HG03039 (cell line): Measurements from ENCODE around the gene FAT2.
"Not testable (repeated sequence)": the region's sequence is repeated elsewhere in the genome, so short reads cannot be mapped to it uniquely, and the experiment has no call there.

Source experiments
- ATAC-seq: cut with Tn5 transposase; IDR thresholded peaks from one replicate; pipeline ENCODE4 v1.9.1; 2021; ENCODE audit warnings: mild to moderate bottlenecking, moderate library complexity; ENCODE audit not compliant: unreplicated experiment

Gene FAT2

DNA sequence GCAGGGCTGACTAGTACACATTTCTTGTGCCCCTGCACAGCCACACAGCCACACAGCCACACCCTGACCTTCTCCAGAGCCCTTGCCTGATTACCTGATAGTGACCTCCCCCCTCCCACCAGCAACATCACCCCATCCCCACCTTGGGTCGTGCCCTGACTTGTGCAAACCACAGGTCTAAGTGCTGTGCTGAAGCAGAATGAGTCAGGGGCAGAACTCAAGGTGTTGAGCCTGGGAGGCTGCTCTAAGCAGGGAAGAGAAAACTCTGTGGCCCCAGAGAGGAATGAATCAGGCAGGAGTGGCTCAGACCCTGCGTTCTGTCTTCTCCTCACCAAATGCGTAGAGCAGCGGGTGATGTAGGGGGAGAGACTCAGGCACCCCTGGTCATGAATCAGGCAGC is 24.3 kb upstream of the FAT2 start:
- ATAC-seq = no peak

DNA sequence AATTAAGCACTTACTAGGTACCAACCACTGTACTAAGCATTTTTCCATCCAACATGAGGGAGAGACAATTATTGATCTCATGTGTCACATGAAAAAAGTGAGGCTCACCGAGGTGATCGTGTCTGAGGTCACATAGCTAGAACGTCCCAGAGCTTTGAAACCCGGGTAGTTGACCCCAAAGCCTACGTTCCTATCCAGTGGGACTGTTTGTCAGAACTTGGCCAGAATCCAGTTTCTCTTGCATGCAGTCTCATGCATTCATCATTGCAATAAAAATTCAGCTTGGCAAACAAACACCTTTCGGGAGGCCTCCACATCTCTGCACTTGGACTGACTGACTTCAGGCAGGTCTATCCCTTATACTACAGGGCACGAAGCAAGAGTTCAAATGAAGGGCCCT is 23.4 kb upstream of the FAT2 start:
- no peak for ATAC-seq

DNA sequence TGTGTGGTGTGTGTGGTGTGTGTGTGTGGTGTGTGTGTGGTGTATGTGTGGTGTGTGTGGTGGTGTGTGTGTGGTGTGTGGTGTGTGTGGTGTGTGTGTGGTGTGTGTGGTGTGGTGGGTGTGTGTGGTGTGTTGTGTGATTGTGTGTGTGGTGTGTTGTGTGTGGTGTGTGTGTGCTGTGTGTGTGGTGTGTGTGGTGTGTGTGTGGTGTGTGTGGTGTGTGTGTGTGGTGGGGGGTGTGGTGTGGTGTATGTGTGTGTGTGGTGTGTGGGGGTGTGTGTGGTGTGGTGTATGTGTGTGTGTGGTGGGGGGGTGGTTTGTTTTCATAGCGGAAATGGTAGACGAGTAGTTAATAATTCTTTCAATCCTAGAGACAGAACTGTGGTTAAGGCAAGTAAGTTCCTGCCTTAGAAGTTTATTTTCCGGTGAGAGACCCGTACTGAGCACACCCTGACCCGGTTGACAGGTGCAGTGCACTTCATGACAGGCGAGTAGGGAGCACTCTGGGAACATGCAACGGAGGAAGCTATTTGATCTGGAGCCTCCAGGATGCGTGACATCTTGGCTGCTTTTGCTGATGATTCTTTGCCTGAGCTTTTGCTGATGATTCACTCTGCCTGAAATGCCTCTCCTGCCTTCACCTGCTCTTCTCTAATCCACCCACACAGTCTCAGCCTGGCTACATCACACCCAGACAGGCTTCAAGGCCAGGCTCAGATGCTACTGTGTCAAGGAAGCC is 21.7 kb upstream of the FAT2 start:
- peak; percentile 58 for ATAC-seq

DNA sequence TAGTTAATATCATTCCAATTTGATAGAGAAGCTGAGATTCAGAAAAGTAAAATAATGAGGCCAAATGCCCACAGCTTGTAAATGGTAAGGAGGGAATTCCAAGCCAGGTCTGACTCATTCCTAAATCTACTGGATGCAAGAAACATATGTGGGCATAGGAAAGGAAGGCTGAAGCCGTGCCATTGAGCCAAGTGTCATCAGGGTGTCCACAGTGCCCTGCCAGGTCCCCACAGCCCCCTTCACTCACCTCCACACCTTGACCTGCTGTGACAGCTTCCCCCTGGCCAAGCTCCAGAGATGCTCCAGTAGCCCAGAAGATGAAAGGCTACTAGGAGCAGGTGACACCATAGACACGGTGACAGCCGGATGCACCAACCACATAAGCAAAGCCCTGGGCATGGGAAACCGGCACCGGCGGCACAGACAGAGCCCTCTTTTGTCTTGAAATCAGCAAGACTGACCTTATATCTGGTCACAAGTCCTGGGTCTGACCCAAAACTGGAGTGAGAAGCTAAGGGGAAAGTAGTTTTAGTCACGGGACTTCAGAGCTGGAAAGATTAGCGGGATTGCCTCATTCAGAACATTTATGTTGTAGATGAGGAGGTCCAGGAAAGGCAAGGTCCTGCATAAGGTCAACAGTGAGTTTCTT is 20.1 kb upstream of the FAT2 start:
- no peak for ATAC-seq

DNA sequence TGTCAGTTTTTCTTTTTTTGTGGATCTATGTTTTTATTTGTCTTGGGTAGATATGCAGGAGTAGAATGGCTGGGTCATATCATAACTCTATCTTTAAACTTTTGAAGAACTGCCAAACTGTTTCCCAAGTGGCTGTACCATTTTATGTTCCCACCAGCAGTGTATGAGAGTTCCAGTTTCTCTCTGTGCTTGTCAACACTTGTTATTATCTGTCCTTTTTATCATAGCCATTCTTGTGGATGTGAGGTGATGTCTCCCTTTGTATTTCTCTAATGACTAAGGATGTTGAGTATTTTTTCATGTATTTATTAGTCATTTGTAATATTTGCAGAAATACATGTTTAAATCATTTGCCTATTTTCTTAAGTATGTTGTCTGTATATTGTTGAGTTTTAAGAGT is 17.4 kb upstream of the FAT2 start:
- ATAC-seq = no peak

DNA sequence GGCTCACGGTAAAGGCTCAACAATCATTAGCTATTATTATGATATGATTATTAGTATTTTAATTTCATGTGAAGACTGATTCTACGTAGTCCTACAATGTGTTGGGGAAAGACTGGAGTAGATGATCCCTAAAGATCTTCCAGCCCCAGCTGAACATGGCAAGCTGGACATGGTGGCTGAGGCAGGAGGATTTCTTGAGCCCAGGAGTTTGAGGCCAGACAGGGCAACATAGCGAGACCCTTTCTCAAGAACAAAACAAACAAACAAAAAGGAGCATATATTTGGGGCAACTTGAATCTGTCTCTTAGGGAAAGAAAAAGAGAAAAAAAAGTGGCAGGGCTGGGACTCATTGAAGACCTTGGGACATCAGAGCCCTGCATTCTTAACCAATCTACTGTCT is 16.2 kb upstream of the FAT2 start:
- ATAC-seq = no peak

DNA sequence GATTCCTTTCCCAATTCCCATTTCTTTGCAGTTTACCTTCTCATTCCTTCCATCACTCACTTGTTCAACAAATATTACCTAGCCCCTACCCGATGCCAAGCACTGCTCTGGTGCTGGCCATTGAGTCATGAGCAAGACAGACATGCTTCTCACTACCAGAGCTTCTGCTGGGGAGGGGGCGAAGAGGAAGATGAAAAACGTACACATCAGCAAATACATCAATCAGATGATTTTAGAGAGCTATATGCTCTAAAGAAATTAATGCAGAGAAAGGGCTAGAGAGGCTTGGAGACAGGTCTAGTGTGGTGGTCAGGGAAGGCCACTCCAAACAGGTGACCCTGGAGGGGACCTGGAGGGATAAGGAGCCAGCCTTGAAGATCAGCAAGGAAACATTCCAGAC is 14.4 kb upstream of the FAT2 start:
- ATAC-seq = no peak

DNA sequence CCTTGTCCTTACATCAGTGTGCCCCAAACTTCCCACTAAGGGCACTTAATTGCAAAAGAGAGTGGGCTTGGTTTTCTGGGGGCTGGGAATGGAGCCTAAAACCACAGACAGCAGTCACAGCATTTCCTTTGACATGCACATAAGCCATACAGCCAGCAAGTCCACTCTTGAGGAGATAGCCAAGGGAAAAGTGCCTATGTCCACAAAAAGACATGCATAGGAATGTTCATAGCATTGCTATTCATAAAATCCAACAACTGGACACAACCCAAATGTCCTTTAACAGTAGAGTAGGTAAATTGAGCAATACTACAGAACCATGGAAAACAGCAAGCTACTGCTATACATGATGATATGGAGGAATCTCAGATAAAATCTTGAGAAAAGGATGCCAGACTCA is 11.7 kb upstream of the FAT2 start:
- no peak for ATAC-seq

DNA sequence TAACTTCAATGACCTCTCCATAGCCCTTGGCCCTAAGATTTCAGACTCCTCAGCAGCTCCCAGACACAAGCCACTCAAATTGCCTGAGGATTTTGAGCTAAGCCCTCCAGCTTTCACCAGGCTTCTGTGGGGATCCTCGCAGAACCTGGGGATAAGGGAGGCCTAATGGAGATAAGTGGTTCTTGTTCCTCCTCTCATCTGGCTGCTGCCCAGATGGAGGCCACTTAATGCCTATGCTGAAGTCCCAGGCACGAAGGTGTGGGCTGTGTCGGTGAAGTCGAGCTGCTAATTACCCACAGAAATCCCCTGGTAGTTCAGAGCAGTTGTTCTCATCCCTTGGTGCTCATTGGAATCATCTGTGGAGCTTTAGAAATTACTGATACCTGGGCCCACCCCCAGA is 10.3 kb upstream of the FAT2 start:
- no peak for ATAC-seq

DNA sequence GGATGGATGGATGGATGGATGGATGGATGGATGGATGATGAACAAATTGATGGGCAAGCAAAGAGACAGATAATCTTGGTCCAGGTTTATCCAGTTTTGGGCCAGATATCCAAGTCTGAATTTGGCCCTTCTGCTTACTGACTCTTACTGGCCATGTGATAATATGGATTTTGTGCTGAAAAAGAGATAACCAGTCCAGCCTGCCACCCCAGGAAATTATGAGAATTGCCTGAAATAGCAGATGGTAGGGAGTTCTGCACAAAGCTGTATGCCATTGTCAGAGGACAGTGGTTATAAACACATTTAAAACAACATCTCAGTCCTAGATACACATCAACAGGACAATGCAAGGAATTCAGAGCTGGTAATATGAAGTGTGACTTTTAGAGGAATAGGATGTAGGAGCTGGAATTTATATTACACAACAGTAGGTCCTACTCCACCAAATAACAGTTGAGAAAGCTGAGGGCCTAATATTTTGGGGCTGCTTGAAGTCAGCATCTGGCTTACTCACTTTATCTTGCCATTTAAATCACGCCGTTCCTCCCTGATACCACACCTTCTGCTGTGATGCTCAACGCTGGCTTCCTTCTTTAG is 9.0 kb upstream of the FAT2 start:
- no peak for ATAC-seq

DNA sequence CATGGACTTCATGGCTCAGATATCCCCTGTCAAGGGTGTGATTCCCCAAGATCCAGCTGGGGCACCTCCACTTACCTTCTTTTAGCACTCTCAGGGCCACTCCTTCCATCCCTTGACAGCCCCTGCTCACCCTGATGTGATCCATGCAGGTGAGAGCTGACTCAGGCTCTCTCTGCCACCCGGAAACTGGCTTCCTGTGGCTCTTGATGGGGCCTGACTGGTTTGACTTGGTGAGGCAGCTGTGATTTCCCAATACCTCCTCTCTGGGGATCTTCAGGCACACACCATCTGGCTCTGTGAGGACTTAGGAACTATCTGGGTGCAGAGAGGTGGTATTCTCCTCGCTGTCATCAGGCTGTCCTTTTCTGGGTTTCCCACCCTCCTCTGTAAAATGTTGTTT is 7.9 kb upstream of the FAT2 start:
- ATAC-seq = no peak

DNA sequence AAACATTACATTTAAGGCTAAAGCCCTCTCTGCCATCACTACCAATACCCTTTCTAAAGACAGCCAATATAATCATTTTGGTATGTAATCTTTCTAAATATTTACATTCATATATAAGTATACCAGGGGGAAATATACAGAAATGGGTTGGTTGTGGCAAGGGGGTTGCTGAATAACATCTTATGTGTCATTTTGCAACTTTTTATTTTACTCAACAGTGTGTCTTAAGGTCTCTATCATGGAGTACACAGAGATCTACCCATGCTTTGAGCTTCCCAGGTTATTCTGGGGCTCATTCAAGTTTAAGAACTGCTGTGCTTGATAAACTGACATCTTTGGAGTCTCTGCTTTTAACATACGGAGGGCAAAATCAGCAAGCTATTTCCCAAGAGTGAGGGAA is 7.4 kb upstream of the FAT2 start:
- no peak for ATAC-seq

DNA sequence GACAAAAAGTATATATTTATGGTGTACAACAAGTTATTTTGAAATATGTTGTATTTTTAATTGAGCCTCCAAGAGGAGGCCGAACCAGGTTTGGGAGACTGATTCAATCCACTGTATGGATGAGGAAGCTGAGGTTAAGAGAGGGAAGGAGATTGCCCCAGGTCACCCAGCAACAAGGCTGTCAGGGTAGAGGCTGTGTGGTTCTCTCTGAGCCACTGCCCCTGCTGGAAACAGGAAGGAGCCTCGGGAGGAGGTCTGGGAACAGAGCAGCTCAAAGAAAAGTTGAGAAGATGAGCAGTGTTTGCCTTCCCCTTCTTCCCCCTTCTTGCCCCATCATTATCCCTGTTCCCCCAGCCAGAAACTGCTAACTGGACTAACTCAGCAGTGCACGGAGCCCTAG is 6.6 kb upstream of the FAT2 start:
- no peak for ATAC-seq

DNA sequence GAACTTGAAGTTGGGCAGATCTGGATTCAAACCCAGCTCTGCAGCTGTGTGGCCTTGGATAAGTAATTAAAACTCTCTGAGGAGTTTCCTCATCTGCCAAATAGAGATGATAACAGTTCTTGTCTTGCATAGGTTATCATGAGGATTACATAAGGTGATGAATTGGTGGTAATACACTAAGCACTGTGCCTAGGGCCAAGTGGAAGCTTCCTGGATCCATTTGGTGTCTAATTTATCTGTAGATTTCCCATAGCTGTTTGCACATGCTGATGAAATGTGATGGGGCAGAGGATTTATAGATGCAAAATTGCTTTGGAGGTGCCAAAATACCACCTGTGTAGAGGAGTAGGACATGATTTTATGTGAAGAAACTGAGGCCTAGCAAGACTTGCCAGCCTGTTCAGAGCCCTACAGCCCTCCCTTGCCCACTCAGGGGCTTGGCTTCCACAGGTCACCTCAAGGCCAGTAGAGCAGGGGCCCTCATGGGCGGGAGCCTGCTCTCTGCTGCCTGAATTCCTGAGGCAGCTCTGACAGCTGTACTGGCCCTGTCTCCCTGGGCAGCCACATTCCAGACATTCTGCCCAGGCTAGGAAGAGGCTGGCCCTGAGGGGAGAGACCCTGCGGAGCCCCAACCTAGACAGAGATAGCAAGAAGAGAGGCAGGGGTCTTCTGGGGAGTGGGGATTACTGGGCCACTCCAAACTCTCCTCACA is 5.9 kb upstream of the FAT2 start:
- no peak for ATAC-seq

DNA sequence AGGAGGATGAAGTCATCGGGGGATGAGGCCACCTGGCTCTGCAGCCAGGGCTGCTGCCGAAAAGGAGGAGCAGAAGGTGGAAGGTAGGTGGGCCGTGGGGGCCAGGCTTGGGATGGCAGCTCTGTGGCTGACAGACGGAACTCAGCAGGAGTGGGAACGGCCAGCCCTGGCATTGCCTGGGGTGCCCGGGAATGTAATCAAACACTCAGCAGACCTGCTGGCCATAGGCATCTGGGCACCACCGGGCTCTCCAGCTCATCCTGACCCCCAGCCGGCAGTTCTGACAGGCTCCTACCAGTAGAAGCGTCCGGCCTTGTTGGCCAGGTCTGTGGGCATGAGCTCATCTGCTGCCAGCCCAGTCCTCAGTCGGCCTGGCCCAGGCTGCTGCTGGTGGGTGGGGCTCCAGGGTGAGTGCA is 4.3 kb upstream of the FAT2 start:
- no peak for ATAC-seq

DNA sequence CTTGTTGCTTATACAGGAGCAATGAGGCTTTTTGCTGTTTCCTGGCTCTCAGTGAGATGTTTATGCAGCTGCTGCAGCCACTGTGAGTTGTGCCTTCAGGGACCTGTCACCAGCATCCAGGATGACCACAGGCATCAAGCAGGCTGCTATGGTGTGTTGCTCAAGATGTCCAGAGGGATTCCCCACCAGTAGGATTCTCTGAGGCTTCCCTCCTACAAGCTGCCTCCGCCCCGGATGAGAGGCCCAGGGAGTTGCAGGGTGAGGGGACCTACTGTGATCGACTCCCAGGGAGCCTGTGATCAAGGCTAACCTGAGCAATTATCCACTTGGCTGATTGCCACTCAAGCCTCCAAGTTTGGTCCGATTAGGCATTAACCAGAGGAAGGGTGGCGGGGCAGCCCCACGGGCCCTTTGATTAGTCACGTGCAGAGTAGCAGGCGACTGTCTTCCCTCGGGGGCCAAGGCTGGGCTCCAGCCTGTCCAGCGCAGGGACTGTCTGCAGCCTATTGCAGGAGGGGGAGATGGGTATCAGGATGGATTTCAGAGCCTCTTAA is 1.8 kb upstream of the FAT2 start:
- no peak for ATAC-seq

DNA sequence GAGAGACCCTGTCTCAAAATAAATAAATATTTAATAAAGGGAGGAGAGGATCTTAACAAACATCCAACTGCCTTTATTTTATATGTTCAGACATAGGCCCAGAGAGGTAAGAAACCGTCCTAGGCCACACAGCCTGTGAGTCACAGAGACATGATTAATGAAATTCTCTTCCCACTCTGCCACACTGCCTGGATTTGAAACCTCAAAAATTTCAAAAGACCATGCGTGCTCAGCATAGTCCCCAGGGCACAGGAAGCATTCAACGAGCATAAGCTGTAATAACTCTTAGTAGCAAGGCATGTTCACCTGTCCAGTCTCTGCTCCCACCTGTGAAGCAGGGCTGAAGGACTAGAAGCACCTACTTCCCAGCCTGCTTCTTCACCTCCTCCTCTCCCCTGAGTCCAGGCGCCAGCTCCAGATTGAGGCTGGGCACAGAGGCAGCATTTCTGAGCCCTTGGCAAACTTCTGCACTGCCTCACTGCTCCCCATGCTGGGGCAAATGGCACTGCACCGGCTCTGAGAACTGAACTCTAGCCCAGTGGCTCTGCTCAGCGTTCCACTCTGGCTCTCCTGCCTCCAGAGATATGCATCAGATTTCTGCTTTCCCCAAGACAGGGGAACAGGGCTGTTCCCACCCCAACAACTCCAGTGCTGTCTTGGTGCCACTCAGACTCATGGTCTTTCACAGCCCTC is 1.1 kb downstream of the FAT2 start:
- ATAC-seq = no peak

DNA sequence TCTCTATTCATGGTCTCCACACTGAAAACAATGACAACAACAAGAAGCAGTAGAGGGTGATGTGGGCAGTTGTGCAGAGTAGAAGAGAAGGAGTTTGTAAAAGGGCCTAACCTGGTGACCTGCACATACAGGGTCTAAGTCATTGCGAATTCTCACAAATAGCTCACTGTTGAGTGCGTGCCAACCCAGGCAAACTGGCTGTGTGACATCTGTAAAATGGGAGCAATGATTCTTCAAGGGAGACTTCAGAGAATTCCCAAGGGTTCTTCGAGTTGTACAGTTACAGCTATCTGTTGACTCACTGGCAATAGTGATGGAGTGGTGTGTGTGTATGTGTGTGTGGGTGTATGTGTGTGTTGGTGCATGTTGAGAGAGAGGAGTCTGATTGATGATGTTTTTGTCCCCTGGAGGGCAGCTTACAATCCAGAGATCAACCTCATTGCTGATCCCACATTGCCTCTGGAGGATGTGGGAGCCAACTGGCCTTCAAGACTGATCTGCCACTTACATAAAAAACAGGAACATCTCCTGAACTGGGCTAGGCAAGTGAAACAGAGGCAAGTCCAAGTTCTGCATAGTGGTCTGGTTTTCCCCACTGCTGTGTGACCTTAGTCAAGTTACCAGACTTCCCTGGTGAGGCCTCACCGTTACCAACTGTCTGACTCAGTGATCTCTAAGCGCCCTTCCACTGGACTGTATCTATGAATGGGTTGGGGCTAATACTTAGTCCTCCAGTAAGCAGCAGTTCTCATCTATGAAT is 3.2 kb downstream of the FAT2 start:
- no peak for ATAC-seq

DNA sequence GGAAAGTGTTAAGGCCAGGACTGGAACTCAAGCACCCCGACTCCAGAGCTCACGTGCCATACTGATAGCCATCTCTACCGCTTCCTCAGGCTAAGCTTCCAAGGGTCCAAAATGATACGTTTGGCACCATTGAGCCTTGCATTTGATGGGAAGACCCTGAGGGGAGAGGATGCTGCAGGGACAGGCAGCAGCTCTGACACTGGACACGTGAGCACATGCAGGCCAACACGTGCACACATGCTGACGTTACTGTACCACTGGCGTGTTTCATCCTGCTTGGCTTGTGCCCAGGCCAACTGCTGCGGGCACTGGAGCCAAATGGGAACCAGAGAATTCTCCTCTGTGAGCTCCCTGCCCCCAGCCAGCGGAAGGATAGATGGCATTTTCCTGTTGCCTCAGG is 5.2 kb downstream of the FAT2 start:
- no peak for ATAC-seq

DNA sequence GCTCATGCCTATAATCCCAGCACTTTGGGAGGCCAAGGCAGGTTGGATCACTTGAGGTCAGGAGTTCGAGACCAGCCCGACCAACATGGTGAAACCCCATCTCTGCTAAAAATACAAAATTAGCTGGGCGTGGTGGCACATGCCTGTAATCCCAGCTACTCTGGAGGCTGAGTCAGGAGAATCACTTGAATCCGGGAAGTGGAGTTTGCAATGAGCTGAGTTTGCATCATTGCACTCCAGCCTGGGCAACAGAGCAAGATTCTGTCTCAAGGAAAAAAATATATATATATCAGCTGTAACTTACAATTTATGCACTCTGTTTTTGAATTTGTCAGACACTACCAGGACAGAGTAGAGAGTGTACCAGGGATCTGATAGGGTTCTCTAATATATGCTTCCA is 5.8 kb downstream of the FAT2 start:
- ATAC-seq = not testable (repeated sequence)
